GM18508 (cell line): Measurements from ENCODE around the gene RBPMS2.
"Not testable (repeated sequence)": the region's sequence is repeated elsewhere in the genome, so short reads cannot be mapped to it uniquely, and the experiment has no call there.

ENCODE experiments used
- ATAC-seq: cut with Tn5 transposase; IDR thresholded peaks from one replicate; pipeline ENCODE4 v1.9.1; 2021; ENCODE audit warnings: moderate number of reproducible peaks; ENCODE audit not compliant: insufficient read depth, unreplicated experiment

RBPMS2 gene

DNA sequence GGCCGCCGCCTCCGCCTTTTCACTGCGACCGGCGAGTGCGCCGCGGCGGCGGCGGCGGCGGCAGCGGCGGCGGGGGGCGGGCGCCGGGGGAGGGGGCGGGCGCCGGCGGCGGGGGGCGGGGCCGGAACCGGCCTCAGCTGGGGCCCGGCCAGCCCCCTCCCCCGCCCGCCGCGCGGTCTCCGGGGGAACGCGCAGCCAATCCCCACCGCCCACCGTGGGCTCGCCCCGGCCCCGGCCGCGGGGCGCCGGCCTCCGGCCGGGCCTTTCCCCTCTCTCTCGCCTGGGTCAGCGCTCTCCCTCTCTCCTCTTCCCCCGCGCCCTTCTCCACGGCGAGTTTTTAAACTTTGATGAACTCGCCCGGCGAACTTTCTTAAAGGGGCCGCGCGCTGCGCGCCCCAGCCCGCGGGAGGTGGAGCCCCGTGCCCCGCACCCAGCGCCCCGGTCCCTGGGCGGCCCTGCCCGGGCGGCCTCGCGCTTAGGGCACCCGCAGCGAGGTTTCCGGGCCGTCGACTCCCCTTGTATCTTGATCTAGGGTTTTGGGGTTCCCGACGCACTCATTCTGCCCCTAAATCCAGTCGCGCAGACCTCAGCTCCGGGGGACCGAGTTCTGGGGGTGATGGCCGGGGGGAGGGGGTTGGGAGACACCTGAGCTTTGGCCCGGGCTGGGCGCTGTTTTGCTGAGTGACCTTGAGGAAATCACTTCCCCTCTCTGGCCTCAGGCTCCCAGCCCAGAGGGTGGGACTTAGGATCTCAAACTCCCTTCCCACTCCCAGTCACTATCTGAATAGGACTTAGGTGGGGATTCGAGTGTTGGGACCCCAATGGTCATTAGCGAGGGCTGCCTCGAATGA lies at the start of gene RBPMS2:
TSS of gene RBPMS2 (minus strand) at position 39 of the 851 bp plus-strand sequence. CDS start 270 bp downstream, outside the sequence.
- ATAC-seq = no peak

GRCh38 chr15:64824929-64825430 lies 49.6 kb upstream of the RBPMS2 start:
- ATAC-seq = no peak

- ATAC-seq = no peak
Measured at GRCh38 chr15:64816452-64816851, 41.1 kb upstream of the RBPMS2 start.

DNA sequence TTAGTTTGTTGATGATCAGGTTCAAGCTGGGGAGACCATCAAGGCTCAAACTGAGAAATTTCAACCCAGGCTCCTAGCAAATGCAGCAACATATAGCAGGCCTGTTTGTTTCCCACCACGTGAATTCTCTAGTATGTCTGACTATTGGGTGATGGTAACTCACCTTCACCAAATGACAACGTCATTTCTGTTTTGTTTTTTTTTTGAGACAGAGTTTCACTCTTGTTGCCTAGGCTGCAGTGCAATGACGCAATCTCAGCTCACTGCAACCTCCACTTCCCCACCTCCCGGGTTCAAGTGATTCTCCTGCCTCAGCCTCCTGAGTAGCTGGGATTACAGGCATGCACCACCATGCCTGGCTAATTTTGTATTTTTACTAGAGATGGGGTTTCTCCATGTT lies 39.6 kb upstream of the RBPMS2 start:
- ATAC-seq = not testable (repeated sequence)

- not testable (repeated sequence) for ATAC-seq
Measured at GRCh38 chr15:64814283-64814682, 38.9 kb upstream of the RBPMS2 start.

DNA sequence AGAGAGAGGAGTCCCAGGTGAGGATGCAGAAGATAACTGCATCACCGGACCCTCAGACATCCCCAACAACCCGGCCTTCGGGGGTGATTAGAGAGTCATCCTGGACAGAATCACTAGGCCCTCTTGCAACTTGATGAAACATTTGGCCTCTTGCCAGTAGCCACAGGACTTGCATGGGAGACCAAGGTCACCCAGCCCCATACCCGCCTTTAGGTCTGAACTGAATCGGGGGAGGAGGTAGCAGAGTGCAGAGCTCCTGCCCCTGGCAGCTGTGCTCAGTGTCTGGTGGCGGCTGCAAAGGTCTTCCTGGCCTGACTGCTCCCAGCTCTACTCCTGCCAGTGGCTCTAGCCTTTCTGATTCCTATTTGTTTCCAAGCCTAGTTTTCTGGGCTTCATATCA lies 37.7 kb upstream of the RBPMS2 start:
- ATAC-seq = no peak

GRCh38 chr15:64810497-64811326 lies 35.3 kb upstream of the RBPMS2 start:
- no peak for ATAC-seq

DNA sequence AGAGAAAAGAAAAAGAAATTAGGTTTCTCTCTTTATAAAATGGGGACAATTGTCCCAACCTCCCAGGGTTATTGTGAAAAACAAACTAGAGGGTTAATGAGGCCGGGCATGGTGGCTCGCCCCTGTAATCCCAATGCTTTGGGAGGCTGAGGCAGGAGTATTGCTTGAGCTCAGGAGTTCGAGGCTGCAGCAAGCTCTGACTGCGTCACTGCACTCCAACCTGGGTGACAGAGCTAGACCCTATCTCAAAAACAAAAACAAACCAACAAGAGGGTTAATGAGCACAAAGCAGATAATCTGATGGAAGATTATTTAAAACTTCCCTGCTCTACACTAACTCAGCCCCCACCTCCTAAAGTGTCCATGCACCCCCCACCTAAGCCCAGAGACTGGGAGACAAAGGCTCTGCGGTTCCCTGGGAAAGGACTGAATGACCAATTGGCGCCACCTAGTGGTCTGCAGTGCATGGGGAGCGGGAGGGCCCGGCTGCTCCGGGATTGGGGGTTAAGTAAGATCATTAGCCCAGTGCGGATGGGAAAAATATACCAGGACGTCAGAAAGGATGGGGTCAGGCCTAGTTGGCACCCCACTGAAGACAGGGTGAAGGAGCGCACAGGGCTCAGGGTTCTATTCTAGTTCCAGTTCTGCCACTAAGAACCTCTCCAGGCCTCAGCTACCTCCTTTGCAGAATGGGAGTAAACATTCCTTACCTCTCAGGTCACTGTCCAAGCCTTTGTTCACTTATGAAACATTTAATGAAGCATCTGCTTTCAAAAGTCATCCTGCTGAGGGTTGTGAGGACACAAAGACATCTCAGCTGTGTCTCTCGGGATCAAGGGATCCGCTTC lies 34.5 kb upstream of the RBPMS2 start:
- ATAC-seq = no peak

- no peak for ATAC-seq
Measured at GRCh38 chr15:64808785-64809453, 33.5 kb upstream of the RBPMS2 start.

DNA sequence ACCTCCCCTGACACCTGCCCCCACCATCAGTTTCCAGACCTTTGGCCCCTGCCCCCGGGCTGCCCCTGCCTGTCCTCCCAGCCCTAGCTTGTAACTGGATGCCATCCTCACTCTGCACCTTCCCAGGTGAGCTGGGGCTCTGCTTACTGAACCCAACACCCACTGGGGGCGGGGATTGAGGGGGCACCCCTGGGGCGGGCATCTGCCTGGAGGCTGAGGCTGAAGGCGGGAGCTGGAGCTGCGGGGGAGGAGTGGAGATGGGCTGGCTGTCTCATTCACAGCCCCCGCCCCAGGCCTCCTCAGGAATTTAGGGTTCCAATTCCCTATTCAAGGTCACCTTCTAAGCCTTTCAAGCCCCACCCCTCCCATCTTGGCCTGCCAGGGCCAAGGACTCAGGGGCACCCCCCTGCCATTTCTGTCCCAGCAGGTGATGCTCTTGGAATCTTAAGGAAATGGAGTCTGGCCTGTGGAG lies 32.4 kb upstream of the RBPMS2 start:
- ATAC-seq = no peak

DNA sequence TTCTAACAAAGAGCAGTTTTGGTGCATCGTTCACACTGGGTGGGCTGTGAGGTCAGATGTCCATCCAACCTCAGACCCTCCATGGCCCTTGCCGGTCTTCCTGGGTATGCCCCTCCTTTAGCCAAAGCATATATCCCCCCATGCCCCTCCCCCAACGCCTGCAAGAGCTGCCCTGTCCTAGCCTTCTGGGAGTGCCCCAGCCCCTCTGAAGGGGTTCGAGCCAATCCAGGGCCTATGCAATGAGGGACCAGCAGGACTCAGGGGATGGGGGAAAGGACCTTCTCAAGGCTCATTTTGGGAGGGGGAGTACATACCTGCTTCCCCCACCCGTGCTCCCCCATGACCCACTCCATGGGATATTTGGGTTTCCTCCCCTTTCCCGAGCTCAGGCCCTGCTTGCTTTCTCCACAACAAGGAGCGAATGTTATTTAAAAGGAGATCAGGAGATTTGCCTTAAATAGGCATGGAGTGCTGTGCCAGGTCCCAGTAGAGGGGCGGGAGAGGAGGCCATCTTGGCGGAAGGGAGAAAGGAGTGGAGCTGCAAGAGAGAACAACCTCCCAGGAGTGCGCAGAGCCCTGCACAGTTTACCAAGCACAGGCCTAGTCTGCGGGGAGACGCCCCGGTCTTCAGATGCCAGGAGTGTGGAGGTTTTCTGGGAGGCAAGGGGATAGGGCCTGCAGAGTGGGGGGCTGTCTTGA lies 31.8 kb upstream of the RBPMS2 start:
- ATAC-seq = no peak

DNA sequence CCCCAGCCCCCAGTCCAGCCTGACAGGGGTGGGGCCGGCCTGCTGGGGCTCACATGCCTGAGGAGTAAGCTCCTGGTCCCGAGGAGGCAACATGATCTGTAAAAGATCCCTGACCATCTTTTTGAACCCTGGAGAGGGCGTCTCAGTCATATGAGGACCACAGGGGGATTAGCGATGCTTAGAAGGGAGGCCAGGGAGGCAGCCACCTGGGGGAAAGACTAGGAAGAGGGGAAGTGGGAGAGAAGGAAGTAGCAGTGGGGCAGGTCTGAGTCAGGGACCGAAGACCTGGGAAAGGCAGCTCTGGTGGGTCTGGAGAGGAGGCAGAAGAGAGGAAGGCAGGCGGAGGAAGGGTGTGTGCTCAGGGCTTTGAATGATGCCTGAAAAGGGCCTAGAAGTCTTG lies 31.1 kb upstream of the RBPMS2 start:
- ATAC-seq = no peak

DNA sequence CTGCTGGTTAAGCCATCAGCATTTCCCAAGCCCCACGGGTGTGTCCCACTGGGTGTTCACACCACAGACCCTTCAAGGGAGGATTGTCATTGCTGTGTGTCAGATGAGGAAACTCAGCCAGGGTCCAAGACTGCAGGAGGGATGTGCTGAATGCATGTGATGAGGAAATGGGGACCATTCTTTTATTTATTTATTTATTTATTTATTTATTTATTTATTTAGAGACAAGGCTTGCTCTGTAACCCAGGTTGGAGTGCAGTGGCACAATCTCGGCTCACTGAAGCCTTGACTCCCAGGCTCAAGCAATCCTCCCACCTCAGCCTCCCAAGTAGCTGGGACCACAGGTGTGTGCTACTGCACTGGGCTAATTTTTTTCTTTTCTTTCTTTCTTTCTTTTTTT lies 29.2 kb upstream of the RBPMS2 start:
- ATAC-seq = no peak

DNA sequence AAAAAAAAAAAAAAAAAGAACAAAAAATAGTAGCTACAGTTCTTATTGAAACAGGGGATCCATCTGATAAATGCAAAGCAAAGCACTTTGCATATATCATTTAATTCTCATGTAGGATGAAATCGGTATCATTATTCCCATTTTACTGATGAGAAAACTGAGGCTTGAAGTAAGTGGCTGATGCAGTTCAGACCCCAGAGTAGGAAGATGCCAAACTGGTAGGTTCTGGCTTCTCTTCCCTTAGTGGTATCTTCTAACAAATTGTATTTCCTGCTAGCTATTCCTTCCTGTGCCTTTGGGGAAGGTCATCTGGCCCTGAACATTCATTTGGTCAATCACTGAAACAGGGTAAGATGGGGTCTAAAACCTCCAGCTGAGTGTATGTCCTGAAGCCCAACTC lies 28.1 kb upstream of the RBPMS2 start:
- no peak for ATAC-seq

GRCh38 chr15:64800476-64800875 lies 25.1 kb upstream of the RBPMS2 start:
- no peak for ATAC-seq

DNA sequence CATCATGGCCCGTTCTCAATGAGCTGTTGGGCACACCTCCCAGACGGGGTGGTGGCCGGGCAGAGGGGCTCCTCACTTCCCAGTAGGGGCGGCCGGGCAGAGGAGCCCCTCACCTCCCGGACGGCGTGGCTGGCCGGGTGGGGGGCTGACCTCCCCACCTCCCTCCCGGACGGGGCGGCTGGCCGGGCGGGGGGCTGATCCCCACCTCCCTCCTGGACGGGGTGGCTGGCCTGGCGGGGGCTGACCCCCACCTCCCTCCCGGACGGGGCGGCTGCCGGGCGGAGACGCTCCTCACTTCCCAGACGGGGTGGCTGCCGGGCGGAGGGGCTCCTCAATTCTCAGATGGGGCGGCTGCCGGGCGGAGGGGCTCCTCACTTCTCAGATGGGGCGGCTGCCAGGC lies 23.5 kb upstream of the RBPMS2 start:
- not testable (repeated sequence) for ATAC-seq

GRCh38 chr15:64795921-64796320 lies 20.5 kb upstream of the RBPMS2 start:
- not testable (repeated sequence) for ATAC-seq

DNA sequence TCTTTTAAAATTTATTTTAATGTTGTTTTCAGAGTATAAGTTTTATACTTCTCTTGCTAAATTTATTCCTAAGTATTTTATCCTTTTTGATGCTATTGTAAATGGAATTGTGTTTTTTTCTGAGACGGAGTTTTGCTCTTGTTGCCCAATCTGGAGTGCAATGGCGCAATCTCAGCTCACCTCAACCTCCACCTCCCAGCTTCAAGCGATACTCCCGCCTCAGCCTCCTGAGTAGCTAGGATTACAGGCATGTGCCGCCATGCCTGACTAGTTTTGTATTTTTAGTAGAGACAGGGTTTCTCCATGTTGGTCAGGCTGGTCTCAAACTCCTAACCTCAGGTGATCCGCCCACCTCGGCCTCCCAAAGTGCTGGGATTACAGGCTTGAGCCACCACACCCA lies 19.9 kb upstream of the RBPMS2 start:
- not testable (repeated sequence) for ATAC-seq

- no peak for ATAC-seq
Measured at GRCh38 chr15:64792282-64792681, 16.9 kb upstream of the RBPMS2 start.
